ENCODE results near the gene PAX2.

DNA sequence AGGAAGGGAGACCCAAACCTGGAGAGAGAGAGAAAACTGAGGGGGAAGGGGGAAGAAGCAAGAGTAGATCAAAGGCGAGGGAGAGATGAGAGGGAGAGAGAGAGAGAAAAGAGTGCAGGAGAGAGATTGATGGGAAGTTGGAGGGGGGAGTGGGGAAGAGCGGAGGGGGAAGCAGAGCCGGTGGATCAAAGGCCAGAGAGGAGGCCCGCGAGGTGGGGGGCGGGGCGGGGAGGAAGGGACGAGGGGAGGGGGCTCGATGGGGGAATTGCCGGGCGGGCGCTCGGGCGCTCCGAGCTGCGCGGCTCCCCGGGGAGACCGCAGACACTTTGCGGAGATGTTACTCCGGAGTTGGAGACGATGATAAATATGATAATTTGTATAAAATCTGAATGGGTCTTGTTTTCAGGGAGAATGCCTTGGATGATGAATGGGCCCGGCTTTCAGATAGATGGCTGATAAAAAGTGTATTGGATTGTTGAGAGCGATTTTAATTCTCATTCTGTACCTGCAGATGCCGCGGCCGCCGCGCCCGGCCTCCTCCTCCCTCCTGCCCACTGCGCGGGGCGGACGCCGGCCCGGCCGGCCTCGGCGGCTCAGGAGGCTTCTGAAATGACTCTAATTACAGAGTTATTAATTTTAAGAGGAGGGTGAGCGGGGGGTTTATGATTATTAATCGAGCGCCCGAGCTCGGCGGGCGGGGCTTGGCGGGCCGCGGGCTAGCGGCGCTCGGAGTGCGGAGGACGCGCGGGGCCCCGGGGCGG lies 21.4 kb upstream of the PAX2 start:
- TF ChIP-seq, protein P1, sequence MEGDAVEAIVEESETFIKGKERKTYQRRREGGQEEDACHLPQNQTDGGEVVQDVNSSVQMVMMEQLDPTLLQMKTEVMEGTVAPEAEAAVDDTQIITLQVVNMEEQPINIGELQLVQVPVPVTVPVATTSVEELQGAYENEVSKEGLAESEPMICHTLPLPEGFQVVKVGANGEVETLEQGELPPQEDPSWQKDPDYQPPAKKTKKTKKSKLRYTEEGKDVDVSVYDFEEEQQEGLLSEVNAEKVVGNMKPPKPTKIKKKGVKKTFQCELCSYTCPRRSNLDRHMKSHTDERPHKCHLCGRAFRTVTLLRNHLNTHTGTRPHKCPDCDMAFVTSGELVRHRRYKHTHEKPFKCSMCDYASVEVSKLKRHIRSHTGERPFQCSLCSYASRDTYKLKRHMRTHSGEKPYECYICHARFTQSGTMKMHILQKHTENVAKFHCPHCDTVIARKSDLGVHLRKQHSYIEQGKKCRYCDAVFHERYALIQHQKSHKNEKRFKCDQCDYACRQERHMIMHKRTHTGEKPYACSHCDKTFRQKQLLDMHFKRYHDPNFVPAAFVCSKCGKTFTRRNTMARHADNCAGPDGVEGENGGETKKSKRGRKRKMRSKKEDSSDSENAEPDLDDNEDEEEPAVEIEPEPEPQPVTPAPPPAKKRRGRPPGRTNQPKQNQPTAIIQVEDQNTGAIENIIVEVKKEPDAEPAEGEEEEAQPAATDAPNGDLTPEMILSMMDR (IDR thresholded peaks at IDR 0.05; ENCODE audit: low read length): no peak
- TF ChIP-seq EZH2phosphoT487 (IDR thresholded peaks at IDR 0.05; ENCODE audit: low read length) (no peak), EZH2 (optimal IDR thresholded peaks at IDR 0.05; ENCODE audit: low read depth, low read length) (no peak)
